Measurements from ENCODE around the gene IREB2. TPM values are rescaled to one million over a fixed set of nuclear protein-coding genes. Genes with fewer than 3 reads are reported as not detected.
A peak's percentile ranks its signal among the peaks of the same experiment; 100 is the strongest.

The IREB2 gene
- total and polyA plus RNA-seq, 2 of the 13 experiments (the other 11 are each of a cell fraction or from before 2014, with no cell fraction given), result 24.2 to 30.4 TPM

- peak; percentile 50; the same call in 1 of the 2 replicates for TF ChIP-seq MXD4 (CRISPR knock-in tag; IDR thresholded peaks at IDR 0.05)
- no peak for TF ChIP-seq MAFG (CRISPR knock-in tag; IDR thresholded peaks at IDR 0.05)
- no peak for TF ChIP-seq ZFP36 (IDR thresholded peaks at IDR 0.05; ENCODE audit: borderline replicate concordance, low read depth, low read length, partially characterized antibody)
- TF ChIP-seq ZNF747 (CRISPR knock-in tag; IDR thresholded peaks at IDR 0.05; ENCODE audit: borderline replicate concordance), result peak; percentile 87
- no peak; the same call in 1 of the 2 replicates for TF ChIP-seq SIN3A (IDR thresholded peaks at IDR 0.05; ENCODE audit: borderline replicate concordance, low read depth, low read length)
- TF ChIP-seq PITX1 (CRISPR knock-in tag; IDR thresholded peaks at IDR 0.05), result peak; percentile 56; the same call in 1 of the 2 replicates
- peak; percentile 92 for TF ChIP-seq ZFX (CRISPR knock-in tag; IDR thresholded peaks at IDR 0.05; ENCODE audit: low read depth)
- peak; percentile 74 for TF ChIP-seq KMT2B (CRISPR knock-in tag; IDR thresholded peaks at IDR 0.05)
- TF ChIP-seq ARID3A (IDR thresholded peaks at IDR 0.05; ENCODE audit: low read depth, low read length), result 0 out of 2 replicates have a peak, but pooled peaks have one; percentile 10
- peak; percentile 93 for TF ChIP-seq YY1 (IDR thresholded peaks at IDR 0.05; ENCODE audit: insufficient read depth, insufficient replicate concordance, low read depth, low read length)
- peak; percentile 75; the same call in 1 of the 2 replicates for TF ChIP-seq TARDBP (CRISPR knock-in tag; IDR thresholded peaks at IDR 0.05)
- no peak for TF ChIP-seq ZNF556 (CRISPR knock-in tag; IDR thresholded peaks at IDR 0.05; ENCODE audit: borderline replicate concordance)
These were observed 102.3 kb downstream of the IREB2 start, which contains the start of gene PSMA4 (continued) for GRCh38 chr15:78540141-78540870.

Data from HepG2 (cell line).